Peyer's patch (tissue), 4 donors: ENCODE results near the gene STX3.

Experiments used
- POLR2A ChIP-seq, 2 donors: fragments of 450-650 bp; IDR thresholded peaks; one replicate each; pipeline ENCODE4 v1.5.1; 2017; ENCODE audit warnings: antibody characterized with exemption in 2 of 2, mild to moderate bottlenecking in 2 of 2, moderate library complexity in 2 of 2
- TF ChIP-seq, protein P1 (sequence below), 6 experiments: fragments of 450-650 bp in 4 of 6; fragments of 200-600 bp in 2 of 6; sonication (generic) in 1 of 6; IDR thresholded peaks; one replicate each; pipeline ENCODE4 v1.5.1; 2017 to 2019; ENCODE audit warnings: antibody characterized with exemption in 6 of 6, mild to moderate bottlenecking in 3 of 6, moderate library complexity in 1 of 6

DNA sequence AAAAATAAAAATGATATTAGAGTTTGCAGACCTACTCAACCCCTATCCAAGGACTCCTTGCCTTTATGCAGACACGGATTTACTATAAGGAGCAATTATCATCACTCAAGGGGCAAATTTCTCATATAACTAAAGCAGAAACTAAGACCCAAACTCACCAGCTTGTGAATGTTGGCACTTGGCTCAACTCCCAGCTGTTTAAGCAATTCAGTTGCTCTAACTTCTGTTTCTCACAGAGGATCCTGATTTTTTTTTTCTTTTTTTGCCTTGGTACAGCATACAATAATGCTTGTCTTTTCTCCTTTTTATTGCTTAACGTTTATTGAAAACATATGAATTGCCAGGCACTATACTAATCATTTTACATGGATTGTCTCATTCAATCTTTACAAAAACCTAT lies 99.7 kb downstream of the STX3 start:
- TF ChIP-seq, protein P1, sequence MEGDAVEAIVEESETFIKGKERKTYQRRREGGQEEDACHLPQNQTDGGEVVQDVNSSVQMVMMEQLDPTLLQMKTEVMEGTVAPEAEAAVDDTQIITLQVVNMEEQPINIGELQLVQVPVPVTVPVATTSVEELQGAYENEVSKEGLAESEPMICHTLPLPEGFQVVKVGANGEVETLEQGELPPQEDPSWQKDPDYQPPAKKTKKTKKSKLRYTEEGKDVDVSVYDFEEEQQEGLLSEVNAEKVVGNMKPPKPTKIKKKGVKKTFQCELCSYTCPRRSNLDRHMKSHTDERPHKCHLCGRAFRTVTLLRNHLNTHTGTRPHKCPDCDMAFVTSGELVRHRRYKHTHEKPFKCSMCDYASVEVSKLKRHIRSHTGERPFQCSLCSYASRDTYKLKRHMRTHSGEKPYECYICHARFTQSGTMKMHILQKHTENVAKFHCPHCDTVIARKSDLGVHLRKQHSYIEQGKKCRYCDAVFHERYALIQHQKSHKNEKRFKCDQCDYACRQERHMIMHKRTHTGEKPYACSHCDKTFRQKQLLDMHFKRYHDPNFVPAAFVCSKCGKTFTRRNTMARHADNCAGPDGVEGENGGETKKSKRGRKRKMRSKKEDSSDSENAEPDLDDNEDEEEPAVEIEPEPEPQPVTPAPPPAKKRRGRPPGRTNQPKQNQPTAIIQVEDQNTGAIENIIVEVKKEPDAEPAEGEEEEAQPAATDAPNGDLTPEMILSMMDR (IDR thresholded peaks at IDR 0.05), result no peak
- no peak for TF ChIP-seq POLR2A (IDR thresholded peaks at IDR 0.05)
